HG02610 (cell line): ENCODE data around the gene ORC3.
"Not testable (repeated sequence)": the region's sequence is repeated elsewhere in the genome, so short reads cannot be mapped to it uniquely, and the experiment has no call there.

ENCODE experiments used
- ATAC-seq: cut with Tn5 transposase; IDR thresholded peaks from one replicate; pipeline ENCODE4 v1.9.1; 2021; ENCODE audit warnings: mild to moderate bottlenecking, moderate library complexity; ENCODE audit not compliant: unreplicated experiment

The ORC3 gene

GRCh38 chr6:87658516-87658915 lies 68.6 kb downstream of the ORC3 start:
- ATAC-seq = no peak

- ATAC-seq = no peak
Observed at GRCh38 chr6:87660226-87660911, 70.4 kb downstream of the ORC3 start.

GRCh38 chr6:87661016-87661415 lies 71.1 kb downstream of the ORC3 start:
- no peak for ATAC-seq

GRCh38 chr6:87661503-87661902 lies 71.6 kb downstream of the ORC3 start:
- no peak for ATAC-seq

GRCh38 chr6:87663434-87663833 lies 73.5 kb downstream of the ORC3 start:
- ATAC-seq = no peak

GRCh38 chr6:87664921-87665485 lies 75.1 kb downstream of the ORC3 start:
- ATAC-seq = no peak

- ATAC-seq = no peak
Observed at GRCh38 chr6:87667032-87667431, 77.1 kb downstream of the ORC3 start.

- no peak for ATAC-seq
Observed at GRCh38 chr6:87668013-87668412, 78.1 kb downstream of the ORC3 start.

GRCh38 chr6:87669051-87669450 lies 79.1 kb downstream of the ORC3 start:
- no peak for ATAC-seq

- no peak for ATAC-seq
Observed at GRCh38 chr6:87670707-87671106, 80.8 kb downstream of the ORC3 start.

GRCh38 chr6:87671555-87672029 lies 81.7 kb downstream of the ORC3 start:
- ATAC-seq = no peak

GRCh38 chr6:87672641-87673040 lies 82.7 kb downstream of the ORC3 start:
- no peak for ATAC-seq

- no peak for ATAC-seq
Observed at GRCh38 chr6:87673237-87673636, 83.3 kb downstream of the ORC3 start.

- ATAC-seq = no peak
Observed at GRCh38 chr6:87674290-87674689, 84.4 kb downstream of the ORC3 start.

GRCh38 chr6:87675004-87675681 lies 85.2 kb downstream of the ORC3 start:
- ATAC-seq = no peak

- ATAC-seq = peak; percentile 83
Observed at GRCh38 chr6:87682310-87682709, 92.4 kb downstream of the ORC3 start.

- ATAC-seq = no peak
Observed at GRCh38 chr6:87683890-87684289, 94.0 kb downstream of the ORC3 start.

GRCh38 chr6:87684895-87685654 lies 95.1 kb downstream of the ORC3 start:
- no peak for ATAC-seq

GRCh38 chr6:87686636-87687205 lies 96.8 kb downstream of the ORC3 start:
- not testable (repeated sequence) for ATAC-seq

GRCh38 chr6:87687296-87687695 lies 97.4 kb downstream of the ORC3 start:
- no peak for ATAC-seq

GRCh38 chr6:87687893-87688292 lies 98.0 kb downstream of the ORC3 start:
- ATAC-seq = not testable (repeated sequence)
